ENCODE data around the gene CUEDC1.
A peak's percentile ranks its signal among the peaks of the same experiment; 100 is the strongest.

DNA sequence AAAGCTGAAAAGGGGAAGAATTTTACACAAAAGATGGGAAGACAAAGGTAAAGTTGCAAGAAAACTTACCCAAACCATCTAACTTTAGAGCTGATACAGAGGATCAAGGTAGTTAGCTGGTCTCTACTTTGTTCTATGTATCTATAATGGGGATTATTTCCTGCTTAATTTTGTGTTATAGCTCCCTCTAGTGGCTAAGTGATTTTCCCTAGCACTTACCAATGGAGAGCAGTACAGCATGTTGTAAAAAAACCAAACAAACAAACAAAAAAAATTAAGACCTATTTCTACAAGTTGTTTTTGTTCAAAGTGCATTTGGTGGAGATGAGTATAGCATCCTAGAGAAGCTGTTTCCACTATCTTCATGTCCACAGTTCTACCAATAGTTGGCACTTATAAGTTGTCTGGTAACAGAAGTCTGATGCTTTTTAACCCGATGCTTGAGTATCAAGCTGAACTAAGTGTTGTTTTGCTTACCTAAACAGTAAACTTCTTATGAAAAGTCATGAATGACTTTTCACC lies 44.3 kb upstream of the CUEDC1 start:
- TF ChIP-seq CTCF (IDR thresholded peaks at IDR 0.05 in 4 of 5, conservative IDR thresholded peaks at IDR 0.05 in 1 of 5) (peak; percentile 73 to 87 (median 79)), POLR2A (IDR thresholded peaks at IDR 0.05) (no peak)
